Endothelial cell of umbilical vein (primary cell): Measurements from ENCODE around the gene CEP68. TPM values are rescaled to one million over a fixed set of nuclear protein-coding genes. Genes with fewer than 3 reads are reported as not detected.

Source experiments
- BruUV-seq: library from RNA; stranded (reverse); fragments of 400-500 nt; replicated peaks from 2 replicates; lab custom pipeline; 2021; lab: Mats Ljungman, UMichigan
- CTCF ChIA-PET: fragments of 300-600, 350-600 bp; sonication (Branson Sonifier 250); formaldehyde crosslinking; loops from one replicate; lab custom pipeline; 2021; ENCODE audit warnings: antibody characterized with exemption, inconsistent platforms; lab: Charles Lee
- POLR2A ChIA-PET: fragments of 300-600, 350-600 bp; sonication (Branson Sonifier 250); formaldehyde crosslinking; loops from one replicate; lab custom pipeline; 2021; ENCODE audit warnings: antibody characterized with exemption, inconsistent platforms; lab: Charles Lee
- DNase-seq: peaks from one replicate; pipeline ENCODE4 v3.0.0-alpha.2; 2011; ENCODE audit warnings: low read depth, low spot score
- FAIRE-seq: peaks from 2 replicates; lab custom pipeline; 2011; peaks lifted over from hg19 to GRCh38; lab: Jason Lieb, UNC
- H2AFZ ChIP-seq: 2 replicates; pipeline ENCODE4 v1.6.0; 2012; ENCODE audit warnings: low read depth, low read length, control low read depth, inconsistent platforms
- H3K27ac ChIP-seq: 2 replicates; pipeline ENCODE4 v1.5.1; 2011; ENCODE audit warnings: low read depth, mild to moderate bottlenecking, control low read depth, low read length, moderate library complexity; ENCODE audit not compliant: insufficient read depth
- H3K27me3 ChIP-seq, 2 experiments: 2 replicates each; pipeline versions ENCODE4 v1.6.0 to v1.6.1; 2011; ENCODE audit warnings: low read length in 2 of 2, mixed read lengths in 1 of 2; ENCODE audit not compliant: control insufficient read depth in 2 of 2, insufficient read depth in 2 of 2
- H3K36me3 ChIP-seq, 2 experiments: 2 replicates in 1 of 2; 3 replicates in 1 of 2; pipeline ENCODE4 v1.5.1; 2011; ENCODE audit warnings: low read length in 2 of 2, mild to moderate bottlenecking in 1 of 2, moderate library complexity in 1 of 2; ENCODE audit not compliant: control insufficient read depth in 2 of 2, insufficient read depth in 2 of 2; ENCODE audit errors: extremely low read depth in 1 of 2
- H3K4me1 ChIP-seq: 3 replicates; pipeline ENCODE4 v1.5.1; 2011; ENCODE audit warnings: mild to moderate bottlenecking, low read length; ENCODE audit not compliant: control insufficient read depth, insufficient read depth; ENCODE audit errors: extremely low read depth
- H3K4me2 ChIP-seq: 2 replicates; pipeline ENCODE4 v1.6.1; 2011; ENCODE audit warnings: low read length, control low read depth, mixed read lengths; ENCODE audit not compliant: insufficient read depth
- H3K4me3 ChIP-seq, 3 experiments: fragments of 200-600 bp in 1 of 3; sonication (generic), shearing (Covaris generic) in 1 of 3; replicated peaks in 1 of 3; 2 replicates each; pipeline ENCODE4 v1.5.1; 2011 to 2016; ENCODE audit warnings: control low read depth in 3 of 3, low read length in 3 of 3, mild to moderate bottlenecking in 2 of 3, inconsistent platforms in 1 of 3, low read depth in 1 of 3, moderate library complexity in 1 of 3; ENCODE audit not compliant: insufficient read depth in 1 of 3
- H3K79me2 ChIP-seq: 2 replicates; pipeline ENCODE4 v1.6.0; 2012; ENCODE audit warnings: low read length, inconsistent platforms; ENCODE audit not compliant: control insufficient read depth, insufficient read depth
- H3K9ac ChIP-seq: replicated peaks from 2 replicates; pipeline ENCODE3; 2011; ENCODE audit warnings: low read length, control low read depth; ENCODE audit not compliant: insufficient read depth; ENCODE audit errors: extremely low read depth
- H3K9me1 ChIP-seq: replicated peaks from 3 replicates; pipeline ENCODE4 v1.6.0; 2011; ENCODE audit warnings: mild to moderate bottlenecking, low read length; ENCODE audit not compliant: control insufficient read depth, insufficient read depth; ENCODE audit errors: extremely low read depth
- H3K9me3 ChIP-seq: replicated peaks from 2 replicates; pipeline ENCODE4 v1.5.1; 2012; ENCODE audit warnings: low read length, inconsistent platforms; ENCODE audit not compliant: control insufficient read depth, insufficient read depth
- H4K20me1 ChIP-seq: replicated peaks from 2 replicates; pipeline ENCODE3; 2011; ENCODE audit warnings: mild to moderate bottlenecking, low read length; ENCODE audit not compliant: control insufficient read depth, insufficient read depth; ENCODE audit errors: extremely low read depth
- EZH2 ChIP-seq: IDR thresholded peaks from 2 replicates; pipeline ENCODE4 v1.6.1; 2012; ENCODE audit warnings: borderline replicate concordance, low read depth, mild to moderate bottlenecking, moderate library complexity, low read length, inconsistent platforms; ENCODE audit not compliant: severe bottlenecking
- FOS ChIP-seq: IDR thresholded peaks from 2 replicates; pipeline ENCODE4 v1.6.1; 2011; ENCODE audit warnings: mild to moderate bottlenecking, low read length, moderate library complexity, borderline replicate concordance; ENCODE audit not compliant: insufficient read depth
- GATA2 ChIP-seq: IDR thresholded peaks from 2 replicates; pipeline ENCODE4 v1.7.0; 2011; ENCODE audit warnings: low read depth, mild to moderate bottlenecking, moderate library complexity, mixed read lengths, low read length; ENCODE audit not compliant: insufficient read length, insufficient read depth
- JUN ChIP-seq: IDR thresholded peaks from 2 replicates; pipeline ENCODE4 v1.6.1; 2011; ENCODE audit warnings: borderline replicate concordance, low read depth; ENCODE audit not compliant: insufficient read length, insufficient read depth
- MYC ChIP-seq: IDR thresholded peaks from one replicate; pipeline ENCODE4 v1.6.1; 2011; ENCODE audit warnings: mild to moderate bottlenecking, low read depth, low read length
- POLR2A ChIP-seq: IDR thresholded peaks from 2 replicates; pipeline ENCODE4 v1.6.1; 2012; ENCODE audit warnings: low read depth, mild to moderate bottlenecking, control low read depth, low read length
- POLR2AphosphoS5 ChIP-seq: IDR thresholded peaks from 2 replicates; pipeline ENCODE4 v1.6.1; 2012; ENCODE audit warnings: low read depth, mild to moderate bottlenecking, control low read depth, low read length, moderate library complexity; ENCODE audit not compliant: insufficient read depth
- dilution Hi-C: fragments of 300-500 bp; cut with MboI; formaldehyde crosslinking; loops from one replicate; pipeline ENCODE4 v1.15.0; 2019; ENCODE audit warnings: low sequenced_read_pairs; ENCODE audit not compliant: extremely low pct_ligation_motif_present
- intact Hi-C: fragments of 100-400 bp; cut with micrococcal nuclease; formaldehyde crosslinking; loops from one replicate; pipeline ENCODE4 v1.10.0; 2022
- polyA plus RNA-seq, 4 experiments: library from polyadenylated mRNA; depleted of rRNA in 3 of 4; stranded (reverse) in 3 of 4; unstranded in 1 of 4; fragments of >200 nt; gene quantifications; 2 replicates each; pipeline versions ENCODE4 v1.2.1 to v1.2.3, GENCODE V29; 2011 to 2012; ENCODE audit warnings: missing spikeins in 1 of 4
- total RNA-seq: library from RNA; stranded (reverse); gene quantifications from 2 replicates; pipeline ENCODE4 v1.2.3, GENCODE V29; 2021
- TF ChIP-seq, protein P1 (sequence below): IDR thresholded peaks from 2 replicates; pipeline ENCODE4 v1.6.1; 2011; ENCODE audit not compliant: insufficient read depth, insufficient read length
- TF ChIP-seq, protein P2 (sequence below), 2 donors: IDR thresholded peaks; 1 replicate in 1 of 2; 2 replicates in 1 of 2; pipeline ENCODE4 v1.5.1; 2011; ENCODE audit warnings: low read length in 2 of 2, mild to moderate bottlenecking in 2 of 2, moderate library complexity in 2 of 2, control low read depth in 1 of 2, inconsistent platforms in 1 of 2, low read depth in 1 of 2; ENCODE audit not compliant: insufficient read depth in 1 of 2; ENCODE audit errors: extremely low read depth in 1 of 2

Gene CEP68
- total and polyA plus RNA-seq, 2 donors (not counting 3 experiments of a cell fraction or from before 2014, with no cell fraction given), result 21.4 to 22.0 TPM

DNA sequence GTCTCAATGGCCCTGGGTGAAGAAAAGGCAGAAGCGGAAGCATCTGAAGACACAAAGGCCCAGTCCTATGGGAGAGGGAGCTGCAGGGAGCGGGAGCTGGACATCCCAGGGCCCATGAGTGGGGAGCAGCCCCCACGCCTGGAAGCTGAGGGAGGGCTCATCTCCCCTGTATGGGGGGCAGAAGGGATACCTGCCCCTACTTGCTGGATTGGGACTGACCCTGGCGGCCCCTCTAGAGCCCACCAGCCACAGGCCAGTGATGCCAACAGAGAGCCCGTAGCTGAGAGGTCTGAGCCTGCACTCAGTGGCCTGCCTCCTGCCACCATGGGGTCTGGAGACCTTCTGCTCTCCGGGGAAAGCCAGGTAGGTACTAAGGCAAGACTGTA lies 13.2 kb downstream of the CEP68 start:
- Histone ChIP-seq H3K4me2 (peak overlapping the region; percentile 1), H3K4me3 (no peak overlapping the region), H4K20me1 (no peaks in the 10 kb centered on the region), H2AFZ (no peak overlapping the region), H3K27me3 (no peaks in the 10 kb centered on the region), H3K36me3 (peaks cover 6 to 37% of the 10 kb centered on the region in 2 experiments), H3K9me1 (no peaks in the 10 kb centered on the region), H3K27ac (peak overlapping the region; percentile 36), H3K79me2 (peaks cover 5% of the 10 kb centered on the region), H3K9ac (no peak overlapping the region), H3K4me1 (peaks cover 43% of the 10 kb centered on the region), H3K9me3 (no peaks in the 10 kb centered on the region)
- dilution Hi-C loops (no loop called here), intact Hi-C loops (no loop called here)
- TF ChIP-seq GATA2, result no peak
- TF ChIP-seq POLR2AphosphoS5, result no peak
- TF ChIP-seq MYC, result no peak
- TF ChIP-seq FOS, result no peak
- TF ChIP-seq EZH2, result no peak
- TF ChIP-seq, protein P1, sequence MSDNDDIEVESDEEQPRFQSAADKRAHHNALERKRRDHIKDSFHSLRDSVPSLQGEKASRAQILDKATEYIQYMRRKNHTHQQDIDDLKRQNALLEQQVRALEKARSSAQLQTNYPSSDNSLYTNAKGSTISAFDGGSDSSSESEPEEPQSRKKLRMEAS, result no peak
- TF ChIP-seq POLR2A, result no peak
- no peak for TF ChIP-seq JUN
- TF ChIP-seq, protein P2, sequence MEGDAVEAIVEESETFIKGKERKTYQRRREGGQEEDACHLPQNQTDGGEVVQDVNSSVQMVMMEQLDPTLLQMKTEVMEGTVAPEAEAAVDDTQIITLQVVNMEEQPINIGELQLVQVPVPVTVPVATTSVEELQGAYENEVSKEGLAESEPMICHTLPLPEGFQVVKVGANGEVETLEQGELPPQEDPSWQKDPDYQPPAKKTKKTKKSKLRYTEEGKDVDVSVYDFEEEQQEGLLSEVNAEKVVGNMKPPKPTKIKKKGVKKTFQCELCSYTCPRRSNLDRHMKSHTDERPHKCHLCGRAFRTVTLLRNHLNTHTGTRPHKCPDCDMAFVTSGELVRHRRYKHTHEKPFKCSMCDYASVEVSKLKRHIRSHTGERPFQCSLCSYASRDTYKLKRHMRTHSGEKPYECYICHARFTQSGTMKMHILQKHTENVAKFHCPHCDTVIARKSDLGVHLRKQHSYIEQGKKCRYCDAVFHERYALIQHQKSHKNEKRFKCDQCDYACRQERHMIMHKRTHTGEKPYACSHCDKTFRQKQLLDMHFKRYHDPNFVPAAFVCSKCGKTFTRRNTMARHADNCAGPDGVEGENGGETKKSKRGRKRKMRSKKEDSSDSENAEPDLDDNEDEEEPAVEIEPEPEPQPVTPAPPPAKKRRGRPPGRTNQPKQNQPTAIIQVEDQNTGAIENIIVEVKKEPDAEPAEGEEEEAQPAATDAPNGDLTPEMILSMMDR (IDR thresholded peaks at IDR 0.05; ENCODE audit: extremely low read depth in 1 of 2, insufficient read depth in 1 of 2, low read depth in 1 of 2, low read length in 2 of 2), result no peak
- DNase-seq, result no peak
- no peak for FAIRE-seq
- ChIA-PET CTCF (interaction anchor here (0.6 to 2.6 kb wide), 3 partner anchors 23 to 100 kb away, joined by 3 to 14 read pairs (median 3); no protein-coding TSS in a partner anchor), POLR2A (interaction anchor here (1.0 to 1.4 kb wide), 2 partner anchors 13 to 26 kb away, joined by 3 read pairs; partner anchors contain the start of gene CEP68)
- BruUV-seq, result no TSS peak
